DMS153 treated with DMSO at 0.1 percent for 48 hours (cell line): ENCODE data around the gene GPR35.
A peak's percentile ranks its signal among the peaks of the same experiment; 100 is the strongest.

Source experiments
- DNase-seq: peaks from one replicate; lab custom pipeline; 2025; ENCODE audit not compliant: unreplicated experiment; lab: John Stamatoyannopoulos, UW

The GPR35 gene

GRCh38 chr2:240624950-240625621 is at the start of gene GPR35:
Gene GPR35, plus strand, starts transcription at chr2:240625480. Its CDS starts 4,473 bp downstream, at chr2:240629953.
- DNase-seq = no peak

- no peak for DNase-seq
Observed at GRCh38 chr2:240576036-240576435, 49.2 kb upstream of the GPR35 start.

GRCh38 chr2:240576436-240577205 is 48.7 kb upstream of the GPR35 start:
- DNase-seq = no peak

- DNase-seq = no peak
Observed at GRCh38 chr2:240577281-240578109, 47.8 kb upstream of the GPR35 start.

- no peak for DNase-seq
Observed at GRCh38 chr2:240578110-240578450, 47.2 kb upstream of the GPR35 start.

- no peak for DNase-seq
Observed at GRCh38 chr2:240578488-240578887, 46.8 kb upstream of the GPR35 start.

- DNase-seq = no peak
Observed at GRCh38 chr2:240579071-240579762, 46.1 kb upstream of the GPR35 start.

- peak; percentile 4 for DNase-seq
Observed at GRCh38 chr2:240579771-240580614, 45.3 kb upstream of the GPR35 start.

- no peak for DNase-seq
Observed at GRCh38 chr2:240581811-240582210, 43.5 kb upstream of the GPR35 start.

GRCh38 chr2:240582781-240583180 is 42.5 kb upstream of the GPR35 start:
- no peak for DNase-seq

- no peak for DNase-seq
Observed at GRCh38 chr2:240583774-240584173, 41.5 kb upstream of the GPR35 start.

- no peak for DNase-seq
Observed at GRCh38 chr2:240584486-240585031, 40.7 kb upstream of the GPR35 start.

- no peak for DNase-seq
Observed at GRCh38 chr2:240585101-240585500, 40.2 kb upstream of the GPR35 start.

- no peak for DNase-seq
Observed at GRCh38 chr2:240585681-240586197, 39.5 kb upstream of the GPR35 start.

- peak; percentile 83 for DNase-seq
Observed at GRCh38 chr2:240586198-240586918, 38.9 kb upstream of the GPR35 start, which contains the start of gene CAPN10. Gene CAPN10, plus strand, starts transcription at chr2:240586734. Its CDS starts 178 bp downstream, at chr2:240586912.

- no peak for DNase-seq
Observed at GRCh38 chr2:240586919-240587800, 38.1 kb upstream of the GPR35 start.

- DNase-seq = no peak
Observed at GRCh38 chr2:240588006-240588655, 37.1 kb upstream of the GPR35 start.
